HUDEP-2 (cell line): ENCODE data around the gene UBA1.

Experiments used
- DNase-seq, 76 experiments: peaks; one replicate each; lab custom pipeline; 2025; ENCODE audit not compliant: unreplicated experiment in 76 of 76; lab: John Stamatoyannopoulos, UW

Gene UBA1

GRCh38 chrX:47227334-47227583 lies 33.6 kb downstream of the UBA1 start:
- DNase-seq: no peak

GRCh38 chrX:47228550-47229270 lies 35.1 kb downstream of the UBA1 start:
- no peak for DNase-seq

GRCh38 chrX:47229427-47229826 lies 35.8 kb downstream of the UBA1 start:
- DNase-seq: no peak

GRCh38 chrX:47230136-47230868 lies 36.7 kb downstream of the UBA1 start:
- DNase-seq: no peak

GRCh38 chrX:47231167-47231566 lies 37.5 kb downstream of the UBA1 start:
- DNase-seq: no peak

GRCh38 chrX:47232197-47232802 lies 38.7 kb downstream of the UBA1 start:
- no peak for DNase-seq

- peak in 55 of 76 experiments; percentile 0 to 43 (median 17) for DNase-seq
Observed at GRCh38 chrX:47232803-47233332, 39.2 kb downstream of the UBA1 start, which contains the start of gene USP11. Gene USP11, plus strand, starts transcription at chrX:47233009. Its CDS starts 35 bp downstream, at chrX:47233044.

GRCh38 chrX:47233333-47234113 lies 39.9 kb downstream of the UBA1 start:
- DNase-seq: peak in 75 of 76 experiments; percentile 9 to 98 (median 90)

- DNase-seq: no peak
Observed at GRCh38 chrX:47234583-47234982, 41.0 kb downstream of the UBA1 start.

GRCh38 chrX:47235691-47236103 lies 42.1 kb downstream of the UBA1 start:
- no peak for DNase-seq

GRCh38 chrX:47239199-47239598 lies 45.6 kb downstream of the UBA1 start:
- DNase-seq: no peak

GRCh38 chrX:47239898-47240545 lies 46.4 kb downstream of the UBA1 start:
- no peak for DNase-seq

GRCh38 chrX:47240619-47241018 lies 47.0 kb downstream of the UBA1 start:
- no peak for DNase-seq

GRCh38 chrX:47241201-47242011 lies 47.8 kb downstream of the UBA1 start:
- no peak for DNase-seq

GRCh38 chrX:47242321-47242720 lies 48.7 kb downstream of the UBA1 start:
- DNase-seq: no peak

GRCh38 chrX:47243351-47243750 lies 49.7 kb downstream of the UBA1 start:
- no peak for DNase-seq

GRCh38 chrX:47244676-47245075 lies 51.0 kb downstream of the UBA1 start:
- no peak for DNase-seq

- DNase-seq: no peak
Observed at GRCh38 chrX:47245156-47245555, 51.5 kb downstream of the UBA1 start.

GRCh38 chrX:47247206-47247998 lies 53.8 kb downstream of the UBA1 start:
- DNase-seq: no peak
